ENCODE results near the gene GPER1. TPM values are rescaled to one million over a fixed set of nuclear protein-coding genes. Genes with fewer than 3 reads are reported as not detected.

GPER1 gene
- total RNA-seq, 1 experiment from 2014 or later: 0.28 TPM

DNA sequence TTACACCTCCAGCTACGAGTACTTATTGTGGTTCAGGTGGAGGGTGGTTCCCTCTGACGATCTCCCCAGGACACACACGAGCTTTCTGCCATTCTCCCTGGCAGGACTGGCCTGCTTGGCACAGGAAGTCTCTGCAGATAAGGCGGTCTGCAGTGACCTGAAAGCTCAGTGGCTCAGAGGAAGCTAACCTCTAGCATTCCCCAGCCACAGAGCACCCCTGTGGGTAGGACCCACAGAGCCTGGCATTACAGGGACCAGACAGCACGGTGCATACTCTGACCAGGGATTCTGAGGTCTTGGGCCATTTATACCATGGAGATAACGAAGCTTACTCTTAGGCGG, 45.5 kb upstream of the GPER1 start:
- no peak for TF ChIP-seq CTCF (IDR thresholded peaks at IDR 0.05; ENCODE audit: unreplicated experiment)
- H3K9me3 Mint-ChIP-seq (ENCODE audit: unreplicated experiment): no peaks in the 10 kb centered on the region
- H3K27me3 Mint-ChIP-seq (ENCODE audit: insufficient read depth, unreplicated experiment): no peaks in the 10 kb centered on the region
- CTCF ChIA-PET: interaction anchor here (0.6 to 1.8 kb wide), 5 partner anchors 11 to 770 kb away, joined by 3 to 7 read pairs (median 3); no protein-coding TSS in a partner anchor
- no peak overlapping the region for H3K4me3 Mint-ChIP-seq (ENCODE audit: unreplicated experiment)
- no peak overlapping the region for H3K27ac Mint-ChIP-seq (ENCODE audit: low read depth, unreplicated experiment)
- no peaks in the 10 kb centered on the region for H3K36me3 Mint-ChIP-seq (ENCODE audit: insufficient read depth, unreplicated experiment)
- BruUV-seq (replicated peaks): no TSS peak
- intact Hi-C loops (cut with micrococcal nuclease): no loop called here
- DNase-seq (ENCODE audit: unreplicated experiment): no peak
- POLR2A ChIA-PET: no interaction called here
- H3K4me1 Mint-ChIP-seq (ENCODE audit: insufficient read depth, unreplicated experiment): peaks cover 11% of the 10 kb centered on the region

- intact Hi-C loops (cut with micrococcal nuclease): loop anchor here (2.0 kb wide), 1 partner anchor 15 kb away; no protein-coding TSS in a partner anchor
- peak overlapping the region; percentile 79 for H3K27ac Mint-ChIP-seq (ENCODE audit: low read depth, unreplicated experiment)
- no TSS peak for BruUV-seq (replicated peaks)
- TF ChIP-seq CTCF (IDR thresholded peaks at IDR 0.05; ENCODE audit: unreplicated experiment): no peak
- CTCF ChIA-PET: interaction anchor here (0.6 to 2.2 kb wide), 9 partner anchors 8 to 365 kb away, joined by 3 to 9 read pairs (median 4); no protein-coding TSS in a partner anchor
- no peak for DNase-seq (ENCODE audit: unreplicated experiment)
- H3K4me3 Mint-ChIP-seq (ENCODE audit: unreplicated experiment): peak overlapping the region; percentile 68
- POLR2A ChIA-PET: interaction anchor here (0.7 to 2.4 kb wide), 5 partner anchors 17 to 69 kb away, joined by 4 to 15 read pairs (median 5); partner anchors contain the start of gene COX19
- no peaks in the 10 kb centered on the region for H3K27me3 Mint-ChIP-seq (ENCODE audit: insufficient read depth, unreplicated experiment)
- peaks cover 11% of the 10 kb centered on the region for H3K4me1 Mint-ChIP-seq (ENCODE audit: insufficient read depth, unreplicated experiment)
- H3K36me3 Mint-ChIP-seq (ENCODE audit: insufficient read depth, unreplicated experiment): no peaks in the 10 kb centered on the region
- no peaks in the 10 kb centered on the region for H3K9me3 Mint-ChIP-seq (ENCODE audit: unreplicated experiment)
Measured at GRCh38 chr7:1043552-1044188, 44.2 kb upstream of the GPER1 start.

- Mint-ChIP-seq H3K9me3 (ENCODE audit: unreplicated experiment) (no peaks in the 10 kb centered on the region), H3K4me1 (ENCODE audit: insufficient read depth, unreplicated experiment) (peaks cover 11% of the 10 kb centered on the region), H3K4me3 (ENCODE audit: unreplicated experiment) (peak within 1 kb of the TSS; percentile 68), H3K27me3 (ENCODE audit: insufficient read depth, unreplicated experiment) (no peaks in the 10 kb centered on the region), H3K27ac (ENCODE audit: low read depth, unreplicated experiment) (peak within 1 kb of the TSS; percentile 79), H3K36me3 (ENCODE audit: insufficient read depth, unreplicated experiment) (no peaks in the 10 kb centered on the region)
- no TSS peak for BruUV-seq (replicated peaks)
- TF ChIP-seq CTCF (IDR thresholded peaks at IDR 0.05; ENCODE audit: unreplicated experiment): peak; percentile 34
- CTCF ChIA-PET: interaction anchor here (0.6 to 2.2 kb wide), 12 partner anchors 9 to 364 kb away, joined by 3 to 9 read pairs (median 3); no protein-coding TSS in a partner anchor
- intact Hi-C loops (cut with micrococcal nuclease): loop anchor here (2.0 kb wide), 1 partner anchor 16 kb away; no protein-coding TSS in a partner anchor
- peak; percentile 96 for DNase-seq (ENCODE audit: unreplicated experiment)
- POLR2A ChIA-PET: interaction anchor here (0.7 to 2.4 kb wide), 5 partner anchors 9 to 51 kb away, joined by 4 to 15 read pairs (median 5); no protein-coding TSS in a partner anchor
Measured at GRCh38 chr7:1044189-1045068, 43.5 kb upstream of the GPER1 start, which contains the start of gene GPR146. TSS of gene GPR146 (plus strand) at chr7:1044546. CDS start at chr7:1057516, 12,970 bp downstream.

Data from MCF 10A (cell line).